PC-3 (cell line): Measurements from ENCODE around the gene TAT.

ENCODE experiments used
- CTCF ChIP-seq: fragments of 300-600 bp; sonication (generic); conservative IDR thresholded peaks from 2 replicates; pipeline ENCODE4 v1.5.1; 2017; ENCODE audit warnings: antibody characterized with exemption, low read depth, mild to moderate bottlenecking, low read length
- EZH2 ChIP-seq: fragments of 300-600 bp; sonication (generic); IDR thresholded peaks from one replicate; pipeline ENCODE4 v1.6.1; 2017; ENCODE audit warnings: antibody characterized with exemption, mild to moderate bottlenecking, low read length; ENCODE audit not compliant: unreplicated experiment

- no peak for TF ChIP-seq EZH2
- TF ChIP-seq CTCF = no peak
Observed at GRCh38 chr16:71584543-71585317, 7.8 kb upstream of the TAT start.
